H9 (cell line): ENCODE data around the gene TMEM181. TPM values are rescaled to one million over a fixed set of nuclear protein-coding genes. Genes with fewer than 3 reads are reported as not detected.
A peak's percentile ranks its signal among the peaks of the same experiment; 100 is the strongest.

ENCODE experiments used
- DNase-seq: peaks from one replicate; pipeline ENCODE4 v3.0.0-alpha.2; 2017
- H2AFZ ChIP-seq: one replicate; pipeline ENCODE4 v1.6.1; 2013; ENCODE audit warnings: mild to moderate bottlenecking, low read length, control low read depth, moderate library complexity
- H2AK5ac ChIP-seq: 2 replicates; pipeline ENCODE4 v1.6.1; 2013; ENCODE audit warnings: low read length, control low read depth, mixed read lengths; ENCODE audit not compliant: insufficient read length
- H2BK120ac ChIP-seq: one replicate; pipeline ENCODE4 v1.6.1; 2013; ENCODE audit warnings: low read depth, mild to moderate bottlenecking, low read length, control low read depth, inconsistent platforms; ENCODE audit not compliant: poor library complexity, severe bottlenecking
- H2BK12ac ChIP-seq: 2 replicates; pipeline ENCODE4 v1.6.1; 2013; ENCODE audit warnings: low read length, control low read depth, mixed read lengths, low read depth; ENCODE audit not compliant: insufficient read length
- H2BK15ac ChIP-seq: 2 replicates; pipeline ENCODE4 v1.6.1; 2013; ENCODE audit warnings: low read depth, low read length, control low read depth
- H2BK20ac ChIP-seq: one replicate; pipeline ENCODE4 v1.6.1; 2013; ENCODE audit warnings: low read depth, mild to moderate bottlenecking, low read length, control low read depth, inconsistent platforms; ENCODE audit not compliant: poor library complexity, severe bottlenecking
- H2BK5ac ChIP-seq: 2 replicates; pipeline ENCODE4 v1.6.1; 2013; ENCODE audit warnings: low read length, control low read depth, mixed read lengths; ENCODE audit not compliant: insufficient read length
- H3K14ac ChIP-seq: 2 replicates; pipeline ENCODE4 v1.6.1; 2013; ENCODE audit warnings: low read length, control low read depth; ENCODE audit not compliant: insufficient read depth
- H3K18ac ChIP-seq: 2 replicates; pipeline ENCODE4 v1.6.1; 2013; ENCODE audit warnings: low read depth, mild to moderate bottlenecking, mixed read lengths, low read length, control low read depth; ENCODE audit not compliant: insufficient read length
- H3K23ac ChIP-seq: 2 replicates; pipeline ENCODE4 v1.6.1; 2013; ENCODE audit warnings: low read length, control low read depth, mixed read lengths, low read depth; ENCODE audit not compliant: insufficient read length
- H3K23me2 ChIP-seq: 2 replicates; pipeline ENCODE4 v1.6.1; 2013; ENCODE audit warnings: low read depth, mild to moderate bottlenecking, mixed read lengths, low read length, control low read depth; ENCODE audit not compliant: insufficient read length, poor library complexity, severe bottlenecking
- H3K27ac ChIP-seq: 2 replicates; pipeline ENCODE4 v1.5.1; 2013; ENCODE audit warnings: low read length, control low read depth, mixed read lengths, low read depth; ENCODE audit not compliant: insufficient read length
- H3K27me3 ChIP-seq: 2 replicates; pipeline ENCODE4 v1.6.1; 2013; ENCODE audit warnings: low read length, control low read depth, inconsistent platforms; ENCODE audit not compliant: insufficient read depth
- H3K4ac ChIP-seq: 2 replicates; pipeline ENCODE4 v1.6.1; 2013; ENCODE audit warnings: low read depth, mild to moderate bottlenecking, control low read depth, inconsistent platforms, low read length, moderate library complexity
- H3K4me1 ChIP-seq: 2 replicates; pipeline ENCODE4 v1.6.1; 2013; ENCODE audit warnings: low read length, control low read depth, inconsistent platforms; ENCODE audit not compliant: insufficient read depth
- H3K4me2 ChIP-seq: 2 replicates; pipeline ENCODE4 v1.6.1; 2013; ENCODE audit warnings: low read length, control low read depth, mixed read lengths; ENCODE audit not compliant: insufficient read length, insufficient read depth
- H3K56ac ChIP-seq: 2 replicates; pipeline ENCODE4 v1.6.1; 2013; ENCODE audit warnings: low read depth, mild to moderate bottlenecking, mixed read lengths, low read length, control low read depth; ENCODE audit not compliant: insufficient read length
- H3K79me1 ChIP-seq: 2 replicates; pipeline ENCODE4 v1.6.1; 2013; ENCODE audit warnings: low read depth, mild to moderate bottlenecking, moderate library complexity, low read length, control low read depth, inconsistent platforms; ENCODE audit not compliant: insufficient read depth, poor library complexity, severe bottlenecking
- H3K79me2 ChIP-seq: 2 replicates; pipeline ENCODE4 v1.6.1; 2013; ENCODE audit warnings: low read length, control low read depth, inconsistent platforms; ENCODE audit not compliant: insufficient read depth
- H3K9ac ChIP-seq: 2 replicates; pipeline ENCODE4 v1.6.1; 2013; ENCODE audit warnings: low read length, control low read depth, mixed read lengths; ENCODE audit not compliant: insufficient read length; ENCODE audit errors: extremely low read depth
- H3K9me3 ChIP-seq: one replicate; pipeline ENCODE4 v1.6.1; 2013; ENCODE audit warnings: low read depth, low read length, inconsistent platforms; ENCODE audit not compliant: control insufficient read depth
- H3T11ph ChIP-seq: one replicate; pipeline ENCODE4 v1.6.1; 2013; ENCODE audit warnings: mild to moderate bottlenecking, low read length, control low read depth, inconsistent platforms
- H4K20me1 ChIP-seq: one replicate; pipeline ENCODE4 v1.6.1; 2013; ENCODE audit not compliant: control insufficient read depth, insufficient read length, insufficient read depth
- H4K5ac ChIP-seq: 2 replicates; pipeline ENCODE4 v1.6.1; 2013; ENCODE audit warnings: low read depth, mild to moderate bottlenecking, mixed read lengths, low read length, control low read depth; ENCODE audit not compliant: insufficient read length
- H4K8ac ChIP-seq: replicated peaks from 2 replicates; pipeline ENCODE4 v1.6.1; 2013; ENCODE audit warnings: low read length, control low read depth, mixed read lengths, low read depth; ENCODE audit not compliant: insufficient read length
- H4K91ac ChIP-seq: 2 replicates; pipeline ENCODE4 v1.6.1; 2013; ENCODE audit warnings: low read depth, mild to moderate bottlenecking, moderate library complexity, mixed read lengths, low read length, control low read depth; ENCODE audit not compliant: insufficient read length
- H3K27ac Mint-ChIP-seq, 3 experiments: 2 replicates in 2 of 3; 3 replicates in 1 of 3; pipeline ENCODE4 v1.8.0; 2020 to 2021; ENCODE audit warnings: mixed read lengths in 3 of 3, mild to moderate bottlenecking in 1 of 3, moderate library complexity in 1 of 3
- H3K27me3 Mint-ChIP-seq: 2 replicates; pipeline ENCODE4 v1.8.0; 2021; ENCODE audit warnings: low read depth, mild to moderate bottlenecking, moderate library complexity, mixed read lengths
- H3K36me3 Mint-ChIP-seq, 3 experiments: 2 replicates in 2 of 3; 3 replicates in 1 of 3; pipeline ENCODE4 v1.8.0; 2020 to 2021; ENCODE audit warnings: low read depth in 3 of 3, mixed read lengths in 3 of 3; ENCODE audit not compliant: insufficient read depth in 1 of 3
- H3K4me1 Mint-ChIP-seq, 2 experiments: 2 replicates each; pipeline ENCODE4 v1.8.0; 2020; ENCODE audit warnings: mixed read lengths in 2 of 2
- H3K4me3 Mint-ChIP-seq, 2 experiments: 2 replicates in 1 of 2; 3 replicates in 1 of 2; pipeline ENCODE4 v1.8.0; 2020 to 2021; ENCODE audit warnings: mild to moderate bottlenecking in 2 of 2, mixed read lengths in 2 of 2, moderate library complexity in 1 of 2
- H3K9me3 Mint-ChIP-seq, 2 experiments: 2 replicates in 1 of 2; 3 replicates in 1 of 2; pipeline ENCODE4 v1.8.0; 2020; ENCODE audit warnings: mild to moderate bottlenecking in 2 of 2, mixed read lengths in 2 of 2, moderate library complexity in 1 of 2
- CTCF ChIP-seq: fragments of 200-600 bp; sonication (generic); conservative IDR thresholded peaks from 3 replicates; pipeline ENCODE4 v1.8.0; 2021; ENCODE audit warnings: antibody characterized with exemption, mild to moderate bottlenecking
- WGBS: extraction: QIAGEN DNeasy Blood & Tissue Kit; methylation state at CpG from one replicate; pipeline ENCODE4 v1.1.7; 2013; ENCODE audit warnings: missing lambda C conversion rate, low lambda C conversion rate, mixed read lengths; ENCODE audit not compliant: insufficient read length; ENCODE audit errors: extremely low coverage; 5-methylcytosine and 5-hydroxymethylcytosine counted together
- total RNA-seq: library from RNA; stranded (reverse); gene quantifications from 2 replicates; pipeline ENCODE4 v1.2.1, GENCODE V29; 2021

The TMEM181 gene
- total RNA-seq, 1 experiment from 2014 or later: 24.4 TPM

GRCh38 chr6:158528826-158529225 is 31.1 kb upstream of the TMEM181 start:
- H3K27ac Mint-ChIP-seq: no peak overlapping the region
- WGBS: no CpG with 5 or more reads among the region's 6 CpGs

More at GRCh38 chr6:158528826-158529225, 31.1 kb upstream of the TMEM181 start:
- no peaks in the 10 kb centered on the region for H3K79me2 ChIP-seq
- peaks cover 13 to 15% of the 10 kb centered on the region in 2 experiments for H3K9me3 Mint-ChIP-seq
- H2AK5ac ChIP-seq: no peak overlapping the region
- H3K9me3 ChIP-seq: no peaks in the 10 kb centered on the region
- H3K4me2 ChIP-seq: no peak overlapping the region
- no peak for TF ChIP-seq CTCF
- H3K36me3 Mint-ChIP-seq: no peaks in the 10 kb centered on the region
- no peak overlapping the region for H2BK12ac ChIP-seq
- H3K23me2 ChIP-seq: no peaks in the 10 kb centered on the region
- no peak overlapping the region for H3K14ac ChIP-seq
- H2BK20ac ChIP-seq: no peak overlapping the region
- no peak overlapping the region for H4K5ac ChIP-seq
- H4K91ac ChIP-seq: no peak overlapping the region
- no peak overlapping the region for H2AFZ ChIP-seq
- H3K56ac ChIP-seq: no peak overlapping the region
- H4K20me1 ChIP-seq: no peaks in the 10 kb centered on the region
- peak; percentile 3 for DNase-seq
- no peak overlapping the region for H2BK5ac ChIP-seq
- H3K79me1 ChIP-seq: no peaks in the 10 kb centered on the region
- peaks cover 38% of the 10 kb centered on the region for H3K27me3 Mint-ChIP-seq
- no peak overlapping the region for H3K27ac ChIP-seq
- H3T11ph ChIP-seq: no peak overlapping the region
- H3K4me1 ChIP-seq: no peaks in the 10 kb centered on the region
- no peak overlapping the region for H2BK120ac ChIP-seq
- no peak overlapping the region for H3K18ac ChIP-seq
- no peaks in the 10 kb centered on the region for H3K27me3 ChIP-seq
- no peak overlapping the region for H2BK15ac ChIP-seq
- no peaks in the 10 kb centered on the region for H3K4me1 Mint-ChIP-seq
- no peak overlapping the region for H3K4me3 Mint-ChIP-seq
- H3K9ac ChIP-seq: no peak overlapping the region
- H4K8ac ChIP-seq: no peak overlapping the region
- no peak overlapping the region for H3K4ac ChIP-seq
- H3K23ac ChIP-seq: no peak overlapping the region
